ENCODE data around the gene MAPK8. TPM values are rescaled to one million over a fixed set of nuclear protein-coding genes. Genes with fewer than 3 reads are reported as not detected.

MAPK8 gene
- polyA plus RNA-seq, 3 donors: 18.4 to 21.1 (median 18.5) TPM

- intact Hi-C loops (cut with micrococcal nuclease): no loop called here
- Mint-ChIP-seq H3K27me3 (ENCODE audit: low read depth in 3 of 3) (peaks cover 3 to 9% (median 8%) of the 10 kb centered on the region in 3 donors), H3K36me3 (no peaks in the 10 kb centered on the region), H3K4me1 (peaks cover 19% of the 10 kb centered on the region), H3K27ac (peak overlapping the region in 1 of 7 donors; percentile 22), H3K9me3 (no peaks in the 10 kb centered on the region), H3K4me3 (no peak overlapping the region)
- Histone ChIP-seq H3K4me1 (ENCODE audit: control insufficient read depth in 1 of 2, insufficient read depth in 2 of 2, low read length in 2 of 2) (no peaks in the 10 kb centered on the region), H3K27ac (ENCODE audit: low read depth in 1 of 2, low read length in 2 of 2) (no peak overlapping the region), H3K9ac (ENCODE audit: insufficient read depth, low read length, poor library complexity, severe bottlenecking) (no peak overlapping the region), H3K27me3 (ENCODE audit: control insufficient read depth in 2 of 2, insufficient read depth in 2 of 2, low read length in 2 of 2) (no peaks in the 10 kb centered on the region), H2AFZ (ENCODE audit: insufficient read depth, low read depth, low read length, poor library complexity, severe bottlenecking) (no peak overlapping the region), H4K20me1 (ENCODE audit: insufficient read depth, low read length) (no peaks in the 10 kb centered on the region), H3K79me2 (ENCODE audit: insufficient read depth, low read length) (no peaks in the 10 kb centered on the region), H3K4me2 (replicated peaks; ENCODE audit: extremely low read depth, low read length, poor library complexity, severe bottlenecking) (no peak overlapping the region), H3K4me3 (replicated peaks in 1 of 3; ENCODE audit: low read depth in 2 of 3, low read length in 3 of 3) (no peak overlapping the region), H3K36me3 (replicated peaks in 1 of 2; ENCODE audit: control insufficient read depth in 1 of 2, insufficient read depth in 2 of 2, low read length in 2 of 2) (no peaks in the 10 kb centered on the region), H3K9me3 (replicated peaks in 1 of 2; ENCODE audit: control insufficient read depth in 1 of 2, insufficient read depth in 1 of 2, low read length in 2 of 2) (no peaks in the 10 kb centered on the region)
- no peak for TF ChIP-seq CTCF (IDR thresholded peaks at IDR 0.05)
- DNase-seq: no peak
- 95% methylated on average over 4 of the region's 4 CpGs for WGBS (ENCODE audit: insufficient coverage)
Observed at GRCh38 chr10:48475943-48476278, 169.4 kb downstream of the MAPK8 start.

- 31% methylated on average over 9 of the region's 9 CpGs for WGBS (ENCODE audit: insufficient coverage)
- DNase-seq: no peak
Observed at GRCh38 chr10:48476279-48476982, 170.0 kb downstream of the MAPK8 start.

More at GRCh38 chr10:48476279-48476982, 170.0 kb downstream of the MAPK8 start:
- Histone ChIP-seq H3K36me3 (replicated peaks in 1 of 2; ENCODE audit: control insufficient read depth in 1 of 2, insufficient read depth in 2 of 2, low read length in 2 of 2) (no peaks in the 10 kb centered on the region), H3K27me3 (ENCODE audit: control insufficient read depth in 2 of 2, insufficient read depth in 2 of 2, low read length in 2 of 2) (no peaks in the 10 kb centered on the region), H4K20me1 (ENCODE audit: insufficient read depth, low read length) (no peaks in the 10 kb centered on the region), H3K9ac (ENCODE audit: insufficient read depth, low read length, poor library complexity, severe bottlenecking) (no peak overlapping the region), H3K4me2 (replicated peaks; ENCODE audit: extremely low read depth, low read length, poor library complexity, severe bottlenecking) (no peak overlapping the region), H3K4me3 (replicated peaks in 1 of 3; ENCODE audit: low read depth in 2 of 3, low read length in 3 of 3) (no peak overlapping the region), H3K27ac (ENCODE audit: low read depth in 1 of 2, low read length in 2 of 2) (no peak overlapping the region), H3K4me1 (ENCODE audit: control insufficient read depth in 1 of 2, insufficient read depth in 2 of 2, low read length in 2 of 2) (no peaks in the 10 kb centered on the region), H3K9me3 (replicated peaks in 1 of 2; ENCODE audit: control insufficient read depth in 1 of 2, insufficient read depth in 1 of 2, low read length in 2 of 2) (no peaks in the 10 kb centered on the region), H2AFZ (ENCODE audit: insufficient read depth, low read depth, low read length, poor library complexity, severe bottlenecking) (no peak overlapping the region), H3K79me2 (ENCODE audit: insufficient read depth, low read length) (no peaks in the 10 kb centered on the region)
- no peak overlapping the region for H3K4me3 Mint-ChIP-seq
- intact Hi-C loops (cut with micrococcal nuclease): no loop called here
- peaks cover 3 to 9% (median 8%) of the 10 kb centered on the region in 3 donors for H3K27me3 Mint-ChIP-seq (ENCODE audit: low read depth in 3 of 3)
- no peaks in the 10 kb centered on the region for H3K36me3 Mint-ChIP-seq
- no peaks in the 10 kb centered on the region for H3K9me3 Mint-ChIP-seq
- peaks cover 21% of the 10 kb centered on the region for H3K4me1 Mint-ChIP-seq
- H3K27ac Mint-ChIP-seq: no peak overlapping the region
- no peak for TF ChIP-seq CTCF (IDR thresholded peaks at IDR 0.05)
